Endothelial cell (in vitro differentiated cells): Measurements from ENCODE around the gene PPP1R3G. TPM values are rescaled to one million over a fixed set of nuclear protein-coding genes. Genes with fewer than 3 reads are reported as not detected.

Experiments
- DNase-seq: peaks from one replicate; pipeline ENCODE4 v3.0.0; 2021; ENCODE audit warnings: low spot score
- H3K27ac Mint-ChIP-seq: one replicate; pipeline ENCODE4 v1.8.0; 2021; ENCODE audit warnings: mixed read lengths, inconsistent platforms; ENCODE audit not compliant: unreplicated experiment
- H3K27me3 Mint-ChIP-seq: one replicate; pipeline ENCODE4 v1.8.0; 2021; ENCODE audit warnings: mild to moderate bottlenecking, moderate library complexity, mixed read lengths, inconsistent platforms; ENCODE audit not compliant: unreplicated experiment
- H3K36me3 Mint-ChIP-seq: one replicate; pipeline ENCODE4 v1.8.0; 2021; ENCODE audit warnings: mild to moderate bottlenecking, low read depth, mixed read lengths, inconsistent platforms; ENCODE audit not compliant: unreplicated experiment
- H3K4me1 Mint-ChIP-seq: one replicate; pipeline ENCODE4 v1.8.0; 2021; ENCODE audit warnings: mild to moderate bottlenecking, mixed read lengths, inconsistent platforms; ENCODE audit not compliant: unreplicated experiment
- H3K4me3 Mint-ChIP-seq: one replicate; pipeline ENCODE4 v1.8.0; 2021; ENCODE audit warnings: mild to moderate bottlenecking, mixed read lengths, inconsistent platforms; ENCODE audit not compliant: unreplicated experiment
- H3K9me3 Mint-ChIP-seq: one replicate; pipeline ENCODE4 v1.8.0; 2021; ENCODE audit warnings: mixed read lengths, inconsistent platforms; ENCODE audit not compliant: unreplicated experiment
- long read RNA-seq: library from polyadenylated mRNA; unstranded; transcript quantifications from one replicate; pipeline ENCODE4 v2.0.0, GENCODE V29; 2020; ENCODE audit not compliant: unreplicated experiment
- total RNA-seq: library from RNA; stranded (reverse); fragmentation: NEBNext Ultra II Directional; extraction: Animal tissue kit (Norgen Biotek cat#: 25700); gene quantifications from one replicate; pipeline ENCODE4 v1.2.1, GENCODE V29; 2021; ENCODE audit not compliant: unreplicated experiment
- TF ChIP-seq, protein P1 (sequence below): fragments of 200-600 bp; sonication (generic); IDR thresholded peaks from one replicate; pipeline ENCODE4 v1.5.0; 2021; ENCODE audit warnings: antibody characterized with exemption; ENCODE audit not compliant: unreplicated experiment

PPP1R3G gene
- total RNA-seq, result 0.05 TPM
- long read RNA-seq, result 0 reads

DNA sequence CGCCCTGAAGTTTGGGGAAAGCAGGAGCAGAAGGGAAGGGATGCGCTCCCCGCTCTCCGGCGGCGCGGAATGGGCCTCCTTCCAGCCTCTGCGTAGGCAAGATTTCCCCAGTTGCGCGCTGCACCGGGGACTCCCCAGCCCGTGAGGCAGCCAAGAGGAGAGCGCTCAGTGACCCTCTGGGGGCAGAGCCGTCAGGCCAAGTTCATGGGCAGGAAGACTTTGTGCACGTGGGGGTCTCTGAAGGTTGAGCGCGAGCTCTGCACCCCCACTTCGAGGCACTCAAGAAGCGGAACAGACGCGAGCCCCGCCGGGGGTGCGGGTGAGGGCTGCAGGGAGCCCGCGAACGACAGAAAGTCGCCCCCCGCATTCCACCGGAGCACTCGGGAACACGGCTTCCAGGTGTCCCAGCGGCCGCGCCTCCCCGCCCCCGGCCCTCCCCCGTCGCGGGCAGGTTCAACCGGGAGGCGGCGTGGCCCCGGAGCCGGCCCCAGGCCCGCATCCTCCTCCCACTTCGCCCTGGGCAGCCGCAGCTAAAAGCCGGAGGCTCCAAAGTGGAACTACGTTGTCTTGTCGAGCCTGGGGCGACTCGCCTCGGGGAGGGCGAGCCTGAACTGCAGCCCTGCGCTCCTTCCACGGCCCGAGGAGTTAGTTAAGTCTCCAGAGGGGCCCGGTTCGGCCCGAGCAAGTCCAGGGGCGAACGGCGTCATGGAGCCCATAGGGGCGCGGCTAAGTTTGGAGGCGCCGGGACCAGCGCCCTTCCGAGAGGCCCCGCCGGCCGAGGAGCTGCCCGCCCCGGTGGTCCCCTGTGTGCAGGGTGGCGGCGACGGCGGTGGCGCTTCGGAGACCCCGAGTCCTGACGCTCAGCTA, at the start of gene PPP1R3G:
Gene PPP1R3G (plus strand): TSS at position 561 of the 867 bp plus-strand sequence. CDS start 145 bp downstream, at position 706.
- peak; percentile 35 for DNase-seq
- Mint-ChIP-seq H3K27me3 (peaks cover 28% of the 10 kb centered on the region), H3K4me1 (peaks cover 12% of the 10 kb centered on the region), H3K9me3 (no peaks in the 10 kb centered on the region), H3K36me3 (no peaks in the 10 kb centered on the region), H3K4me3 (peak within 1 kb of the TSS; percentile 76), H3K27ac (no peak within 1 kb of the TSS)
- TF ChIP-seq, protein P1, sequence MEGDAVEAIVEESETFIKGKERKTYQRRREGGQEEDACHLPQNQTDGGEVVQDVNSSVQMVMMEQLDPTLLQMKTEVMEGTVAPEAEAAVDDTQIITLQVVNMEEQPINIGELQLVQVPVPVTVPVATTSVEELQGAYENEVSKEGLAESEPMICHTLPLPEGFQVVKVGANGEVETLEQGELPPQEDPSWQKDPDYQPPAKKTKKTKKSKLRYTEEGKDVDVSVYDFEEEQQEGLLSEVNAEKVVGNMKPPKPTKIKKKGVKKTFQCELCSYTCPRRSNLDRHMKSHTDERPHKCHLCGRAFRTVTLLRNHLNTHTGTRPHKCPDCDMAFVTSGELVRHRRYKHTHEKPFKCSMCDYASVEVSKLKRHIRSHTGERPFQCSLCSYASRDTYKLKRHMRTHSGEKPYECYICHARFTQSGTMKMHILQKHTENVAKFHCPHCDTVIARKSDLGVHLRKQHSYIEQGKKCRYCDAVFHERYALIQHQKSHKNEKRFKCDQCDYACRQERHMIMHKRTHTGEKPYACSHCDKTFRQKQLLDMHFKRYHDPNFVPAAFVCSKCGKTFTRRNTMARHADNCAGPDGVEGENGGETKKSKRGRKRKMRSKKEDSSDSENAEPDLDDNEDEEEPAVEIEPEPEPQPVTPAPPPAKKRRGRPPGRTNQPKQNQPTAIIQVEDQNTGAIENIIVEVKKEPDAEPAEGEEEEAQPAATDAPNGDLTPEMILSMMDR, result no peak

DNA sequence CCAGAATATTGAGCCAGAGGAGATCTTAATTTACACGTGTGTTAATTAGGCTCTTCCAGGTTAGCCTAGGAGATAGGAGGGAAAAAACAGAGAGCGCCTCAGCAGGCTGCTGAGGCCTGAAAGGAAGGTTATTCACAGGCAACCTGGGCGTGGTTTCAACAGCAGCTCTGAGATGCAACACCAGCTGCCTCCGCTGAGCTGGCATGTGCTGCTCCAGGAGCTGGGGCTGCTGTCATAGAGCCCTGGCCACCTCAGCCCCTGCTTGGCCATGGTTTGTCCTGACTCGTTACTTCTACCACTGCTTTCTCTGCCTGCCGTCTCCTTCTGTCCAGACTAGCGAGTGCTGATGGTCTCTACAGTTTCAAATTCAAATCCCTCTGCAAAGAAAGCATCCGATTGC, 48.9 kb upstream of the PPP1R3G start:
- Mint-ChIP-seq H3K27ac (no peak overlapping the region), H3K4me1 (peaks cover 15% of the 10 kb centered on the region), H3K4me3 (no peak overlapping the region), H3K9me3 (no peaks in the 10 kb centered on the region), H3K27me3 (peaks cover 3% of the 10 kb centered on the region), H3K36me3 (no peaks in the 10 kb centered on the region)
- peak; percentile 36 for DNase-seq
- TF ChIP-seq, protein P1, result no peak

DNA sequence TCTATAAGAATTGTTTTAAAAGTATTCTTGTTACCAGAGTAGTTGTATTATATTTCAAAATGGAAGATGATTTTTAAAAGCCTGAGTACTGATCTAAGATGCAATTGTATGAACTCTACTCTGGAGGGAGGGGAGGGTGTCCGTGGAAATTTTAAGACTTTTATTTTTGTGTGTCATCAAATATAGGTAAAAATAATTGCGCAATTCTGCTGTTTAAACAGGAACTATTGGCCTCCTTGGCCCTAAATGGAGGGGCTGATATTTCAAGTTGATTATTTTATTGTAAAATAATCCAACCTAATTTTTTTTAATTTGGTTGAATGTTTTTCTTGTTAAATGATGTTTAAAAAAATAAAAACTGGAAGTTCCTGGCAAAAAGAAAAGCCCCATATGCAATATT, 43.2 kb upstream of the PPP1R3G start:
- no peak overlapping the region for H3K27ac Mint-ChIP-seq
- H3K36me3 Mint-ChIP-seq, result peaks cover 14% of the 10 kb centered on the region
- DNase-seq, result no peak
- H3K4me1 Mint-ChIP-seq, result peaks cover 10% of the 10 kb centered on the region
- no peaks in the 10 kb centered on the region for H3K9me3 Mint-ChIP-seq
- H3K27me3 Mint-ChIP-seq, result no peaks in the 10 kb centered on the region
- TF ChIP-seq, protein P1, result no peak
- H3K4me3 Mint-ChIP-seq, result no peak overlapping the region

DNA sequence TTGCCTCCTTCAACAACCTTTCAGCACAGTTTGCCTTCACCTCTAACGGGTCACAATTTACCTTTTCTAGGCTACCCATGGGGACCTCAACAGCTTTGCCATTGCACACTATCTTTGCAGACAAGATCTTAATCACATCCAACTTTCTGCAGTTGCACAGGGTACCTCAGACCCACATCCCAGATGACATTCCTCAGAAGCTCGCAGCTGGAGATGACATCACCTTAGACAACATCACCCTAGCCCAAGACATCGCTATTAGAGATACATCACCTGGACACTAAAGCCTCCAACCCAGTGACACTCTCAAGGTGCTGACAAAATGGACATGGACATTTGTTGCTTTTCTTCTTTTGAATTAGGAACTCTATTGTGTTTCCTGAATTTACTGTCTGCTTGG, 42.7 kb upstream of the PPP1R3G start:
- Mint-ChIP-seq H3K27me3 (no peaks in the 10 kb centered on the region), H3K4me3 (no peak overlapping the region), H3K9me3 (no peaks in the 10 kb centered on the region), H3K4me1 (peaks cover 10% of the 10 kb centered on the region), H3K36me3 (peaks cover 14% of the 10 kb centered on the region), H3K27ac (no peak overlapping the region)
- TF ChIP-seq, protein P1, result no peak
- DNase-seq, result no peak

DNA sequence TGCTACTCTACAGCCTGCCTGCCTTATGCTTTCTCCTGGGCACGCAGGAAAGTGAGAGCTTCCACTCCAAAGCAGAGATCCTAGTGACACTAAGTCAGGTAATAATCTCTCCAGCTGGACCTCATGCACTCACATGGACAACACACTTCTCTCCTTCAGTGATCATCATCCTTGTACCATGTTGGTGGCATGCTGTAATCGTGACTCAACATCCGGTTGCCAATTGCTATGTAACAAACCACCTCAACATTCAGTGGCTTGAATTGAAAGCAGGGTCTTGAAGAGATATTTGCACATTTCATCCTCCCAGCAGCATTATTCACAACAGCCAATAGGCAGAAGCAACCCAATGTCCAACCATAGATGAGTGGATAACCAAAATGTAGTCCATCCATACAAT, 40.3 kb upstream of the PPP1R3G start:
- Mint-ChIP-seq H3K27ac (no peak overlapping the region), H3K36me3 (peaks cover 19% of the 10 kb centered on the region)

More for the DNA sequence above, 40.3 kb upstream of the PPP1R3G start:
- TF ChIP-seq, protein P1, result no peak
- peaks cover 10% of the 10 kb centered on the region for H3K4me1 Mint-ChIP-seq
- no peaks in the 10 kb centered on the region for H3K27me3 Mint-ChIP-seq
- H3K9me3 Mint-ChIP-seq, result peaks cover 8% of the 10 kb centered on the region
- H3K4me3 Mint-ChIP-seq, result no peak overlapping the region
- DNase-seq, result no peak
